GM12865 (cell line): ENCODE data around the gene TENM4.

Source experiments
- DNase-seq: peaks from one replicate; pipeline ENCODE4 v3.0.0; 2010; ENCODE audit warnings: low read depth
- H3K4me3 ChIP-seq: 2 replicates; pipeline ENCODE4 v1.5.1; 2011; ENCODE audit warnings: mild to moderate bottlenecking, low read depth, low read length, control low read depth
- TF ChIP-seq, protein P1 (sequence below): IDR thresholded peaks from 2 replicates; pipeline ENCODE4 v1.5.1; 2011; ENCODE audit warnings: low read length, control low read depth, low read depth, inconsistent platforms; ENCODE audit not compliant: insufficient read depth; ENCODE audit errors: missing control alignments

The TENM4 gene

DNA sequence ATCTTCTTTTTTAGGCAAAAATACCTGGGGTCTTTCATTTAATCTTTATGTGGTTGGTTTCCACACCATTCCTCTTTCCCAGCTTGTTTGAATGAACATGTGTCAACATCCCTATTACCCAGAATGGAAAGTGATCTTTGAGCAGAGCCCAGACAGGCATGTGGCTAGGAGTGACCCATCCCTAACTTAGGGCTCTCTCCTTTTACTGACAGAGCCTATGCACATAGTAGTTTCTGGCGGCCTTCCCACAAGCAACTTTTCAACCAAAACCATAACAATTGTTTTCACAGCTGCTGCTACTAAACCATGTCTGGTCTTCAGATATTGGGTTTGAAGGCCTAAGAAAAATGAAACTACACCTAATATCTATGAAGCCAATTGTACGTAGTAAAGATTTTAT lies 107.5 kb downstream of the TENM4 start:
- DNase-seq: no peak
- no peak overlapping the region for H3K4me3 ChIP-seq
- TF ChIP-seq, protein P1, sequence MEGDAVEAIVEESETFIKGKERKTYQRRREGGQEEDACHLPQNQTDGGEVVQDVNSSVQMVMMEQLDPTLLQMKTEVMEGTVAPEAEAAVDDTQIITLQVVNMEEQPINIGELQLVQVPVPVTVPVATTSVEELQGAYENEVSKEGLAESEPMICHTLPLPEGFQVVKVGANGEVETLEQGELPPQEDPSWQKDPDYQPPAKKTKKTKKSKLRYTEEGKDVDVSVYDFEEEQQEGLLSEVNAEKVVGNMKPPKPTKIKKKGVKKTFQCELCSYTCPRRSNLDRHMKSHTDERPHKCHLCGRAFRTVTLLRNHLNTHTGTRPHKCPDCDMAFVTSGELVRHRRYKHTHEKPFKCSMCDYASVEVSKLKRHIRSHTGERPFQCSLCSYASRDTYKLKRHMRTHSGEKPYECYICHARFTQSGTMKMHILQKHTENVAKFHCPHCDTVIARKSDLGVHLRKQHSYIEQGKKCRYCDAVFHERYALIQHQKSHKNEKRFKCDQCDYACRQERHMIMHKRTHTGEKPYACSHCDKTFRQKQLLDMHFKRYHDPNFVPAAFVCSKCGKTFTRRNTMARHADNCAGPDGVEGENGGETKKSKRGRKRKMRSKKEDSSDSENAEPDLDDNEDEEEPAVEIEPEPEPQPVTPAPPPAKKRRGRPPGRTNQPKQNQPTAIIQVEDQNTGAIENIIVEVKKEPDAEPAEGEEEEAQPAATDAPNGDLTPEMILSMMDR: no peak

DNA sequence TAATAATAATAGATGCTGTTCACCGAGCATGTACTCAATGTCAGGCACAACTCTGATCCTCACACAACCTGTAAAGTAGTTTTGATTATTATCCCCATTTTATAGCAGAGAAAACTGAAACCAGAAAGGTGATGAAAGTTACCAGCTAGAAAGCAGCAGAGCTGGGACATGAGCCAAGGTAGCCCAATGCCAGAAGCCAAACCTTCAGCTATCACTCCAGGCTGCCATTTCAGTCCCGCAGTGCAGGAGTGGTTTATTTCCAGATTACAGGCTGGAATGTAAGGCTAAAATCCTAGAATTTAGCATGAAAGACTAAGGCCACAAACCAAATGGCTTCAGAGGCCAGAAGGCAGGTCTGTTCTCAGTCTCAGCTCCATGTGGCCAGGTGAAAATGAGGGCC lies 108.8 kb downstream of the TENM4 start:
- TF ChIP-seq, protein P1: no peak
- DNase-seq: no peak
- no peak overlapping the region for H3K4me3 ChIP-seq

DNA sequence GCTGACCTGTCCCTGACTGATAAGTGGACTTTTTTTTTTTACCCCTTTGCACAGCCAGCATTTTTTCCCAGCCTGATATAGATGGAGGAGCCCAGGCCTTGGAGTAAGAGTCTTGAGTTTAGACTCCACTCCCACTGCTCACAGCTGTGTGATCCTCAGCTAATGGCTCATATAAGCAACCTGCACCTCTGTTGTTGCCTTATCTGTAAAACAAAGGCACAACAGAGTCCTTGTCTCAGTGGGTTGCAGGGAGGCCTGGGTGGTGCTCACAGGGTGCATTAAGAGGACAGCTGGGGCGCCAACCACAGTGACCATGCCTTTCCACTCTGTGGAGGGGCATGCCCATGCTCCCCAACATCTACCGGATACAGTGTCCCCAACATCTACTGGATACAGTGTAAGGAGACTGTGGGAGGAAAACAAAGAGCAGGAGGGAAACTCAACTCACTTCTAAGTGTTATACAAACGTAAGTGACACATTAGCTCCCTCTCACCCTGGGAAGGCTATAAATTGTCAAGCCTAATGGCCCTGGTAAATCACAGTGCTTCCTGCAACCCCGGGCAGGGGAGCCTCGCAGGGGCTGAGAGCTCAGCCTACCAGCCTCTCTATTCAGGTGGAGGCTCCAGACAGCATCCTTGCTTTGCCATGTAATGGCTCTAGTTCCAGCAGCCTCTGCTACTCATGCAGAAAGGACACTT lies 109.5 kb downstream of the TENM4 start:
- no peak overlapping the region for H3K4me3 ChIP-seq
- TF ChIP-seq, protein P1: no peak
- no peak for DNase-seq

DNA sequence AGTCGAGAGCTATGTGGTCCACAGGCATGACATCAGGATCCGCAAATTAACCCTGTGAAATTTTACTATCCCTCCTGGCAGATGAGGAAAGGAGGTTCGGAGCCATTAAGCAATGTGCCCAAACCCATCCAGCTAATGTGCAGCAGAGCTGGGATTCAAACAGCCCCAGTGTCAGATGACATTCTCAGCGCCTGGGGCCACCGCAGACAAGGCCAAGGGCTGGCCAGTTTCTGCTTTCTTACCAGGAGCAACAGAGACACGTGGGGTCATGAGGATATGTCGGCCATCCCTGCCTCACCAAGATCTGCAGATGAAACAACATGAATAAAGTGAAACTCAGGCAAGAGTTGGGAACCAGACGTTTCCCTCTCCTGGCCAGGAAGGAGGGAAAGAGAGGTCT lies 110.2 kb downstream of the TENM4 start:
- no peak for DNase-seq
- H3K4me3 ChIP-seq: no peak overlapping the region

DNA sequence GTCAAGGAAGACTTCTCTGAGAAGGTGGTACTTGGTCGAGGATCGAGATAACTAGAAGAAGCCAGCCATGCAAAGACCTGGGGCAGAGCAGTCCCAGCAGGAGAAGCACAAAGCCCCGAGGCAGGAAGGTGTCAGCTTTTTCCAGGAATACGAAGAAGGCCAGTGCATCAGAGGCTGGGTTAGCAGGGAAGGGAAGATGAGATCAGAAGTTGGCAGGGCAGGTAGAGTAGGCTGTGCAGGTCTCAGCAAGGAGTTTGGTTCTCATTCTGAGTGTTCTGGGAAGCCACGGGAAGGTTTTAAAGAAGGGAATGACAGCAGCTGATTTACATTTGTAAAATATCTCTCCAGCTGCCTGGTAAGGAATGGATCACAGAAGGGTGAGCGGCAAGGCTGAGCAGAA lies 111.3 kb downstream of the TENM4 start:
- TF ChIP-seq, protein P1: no peak
- no peak for DNase-seq
- H3K4me3 ChIP-seq: no peak overlapping the region

More for the DNA sequence above, 110.2 kb downstream of the TENM4 start:
- TF ChIP-seq, protein P1: no peak

DNA sequence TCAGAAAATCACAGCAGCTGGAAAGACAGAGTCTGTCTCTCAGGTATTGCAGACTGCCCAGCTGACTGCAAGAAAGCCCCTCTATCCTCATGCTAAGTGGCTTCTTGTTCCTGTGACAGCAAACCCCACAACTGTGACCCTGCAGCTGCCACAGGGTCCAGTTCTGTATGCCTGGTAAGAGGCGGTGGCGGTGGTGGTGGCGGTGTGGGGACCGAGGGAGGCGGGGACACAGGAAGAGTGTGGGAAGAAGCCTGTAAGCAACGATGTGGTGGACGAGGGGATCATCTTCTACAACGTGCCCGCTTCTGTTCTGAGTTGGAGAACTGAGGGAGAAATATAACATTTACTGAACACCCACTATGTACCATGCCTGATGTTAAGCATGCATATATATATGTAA lies 112.4 kb downstream of the TENM4 start:
- DNase-seq: no peak
- H3K4me3 ChIP-seq: no peak overlapping the region
- TF ChIP-seq, protein P1: no peak

DNA sequence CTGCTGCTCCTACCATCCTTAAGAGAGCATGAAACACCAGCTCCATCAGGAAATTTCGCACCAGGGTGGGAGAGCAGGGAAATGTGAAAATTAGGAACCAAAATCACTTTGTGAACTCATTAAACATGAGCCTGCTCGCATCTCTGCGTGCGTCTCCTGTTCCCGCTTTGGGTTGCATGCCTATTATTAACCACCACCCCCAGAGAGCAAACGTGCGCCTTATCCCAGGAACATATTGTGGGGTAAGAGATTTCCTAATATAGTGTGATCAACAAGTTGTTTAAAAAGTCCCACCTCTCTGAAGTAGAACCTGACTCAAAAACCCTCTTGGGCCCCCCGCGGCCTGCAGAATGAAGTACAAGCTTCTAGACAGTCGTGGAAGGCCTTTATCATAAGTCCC lies 115.0 kb downstream of the TENM4 start:
- DNase-seq: no peak
- TF ChIP-seq, protein P1: no peak
- H3K4me3 ChIP-seq: no peak overlapping the region
